ENCODE measurements around the gene MORN3. TPM values are rescaled to one million over a fixed set of nuclear protein-coding genes. Genes with fewer than 3 reads are reported as not detected.

MORN3 gene
- total and polyA plus RNA-seq, 2 of the 4 experiments (the other 2 are of a cell fraction) = 0.18 to 0.22 TPM

DNA sequence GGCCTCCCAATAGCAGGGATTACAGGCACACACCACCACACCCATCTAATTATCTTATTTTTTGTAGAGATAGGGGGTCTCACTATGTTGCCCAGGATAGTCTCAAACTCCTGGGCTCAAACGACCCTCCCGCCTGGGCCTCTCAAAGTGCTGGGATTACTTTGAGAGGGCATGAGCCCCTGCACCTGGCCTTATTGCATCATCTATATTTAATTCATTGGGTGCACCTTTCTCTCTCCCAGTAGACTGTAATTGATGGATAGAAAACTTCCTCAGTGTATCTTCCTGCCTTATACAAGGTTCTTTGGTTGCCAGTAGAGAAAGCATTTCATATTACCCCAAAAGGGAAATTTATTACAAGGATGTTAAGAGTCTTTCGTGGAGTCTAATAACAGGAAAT is 8.9 kb upstream of the MORN3 start:
- no peak overlapping the region for H4K5ac ChIP-seq (ENCODE audit: low read depth, low read length)
- DNase-seq (no peak), ATAC-seq (ENCODE audit: low read depth) (no peak)
- no peak overlapping the region for H4K8ac ChIP-seq (ENCODE audit: low read depth in 2 of 2, low read length in 2 of 2)
- WGBS, 2 experiments (ENCODE audit: extremely low coverage in 2 of 2, insufficient read length in 1 of 2) = no CpG with 5 or more reads among the region's 3 CpGs
- no peak overlapping the region for H3K27ac ChIP-seq (ENCODE audit: insufficient read depth, low read length)
- no peaks in the 10 kb centered on the region for H3K79me1 ChIP-seq (ENCODE audit: low read depth in 1 of 2, low read length in 2 of 2)
- TF ChIP-seq, protein P1, sequence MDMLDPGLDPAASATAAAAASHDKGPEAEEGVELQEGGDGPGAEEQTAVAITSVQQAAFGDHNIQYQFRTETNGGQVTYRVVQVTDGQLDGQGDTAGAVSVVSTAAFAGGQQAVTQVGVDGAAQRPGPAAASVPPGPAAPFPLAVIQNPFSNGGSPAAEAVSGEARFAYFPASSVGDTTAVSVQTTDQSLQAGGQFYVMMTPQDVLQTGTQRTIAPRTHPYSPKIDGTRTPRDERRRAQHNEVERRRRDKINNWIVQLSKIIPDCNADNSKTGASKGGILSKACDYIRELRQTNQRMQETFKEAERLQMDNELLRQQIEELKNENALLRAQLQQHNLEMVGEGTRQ (IDR thresholded peaks at IDR 0.05; ENCODE audit: low read depth, low read length) = no peak
- TF ChIP-seq CEBPB (IDR thresholded peaks at IDR 0.05; ENCODE audit: low read depth, low read length) (peak; percentile 52), POLR2A (IDR thresholded peaks at IDR 0.05; ENCODE audit: low read depth, low read length) (no peak), RFX5 (IDR thresholded peaks at IDR 0.05; ENCODE audit: low read depth, low read length) (no peak), NFE2L2 (IDR thresholded peaks at IDR 0.05; ENCODE audit: low read depth, low read length) (no peak)
- H4K20me1 ChIP-seq (ENCODE audit: insufficient read depth, low read length) = no peaks in the 10 kb centered on the region
- no peak overlapping the region for H2AK5ac ChIP-seq (ENCODE audit: low read depth, low read length)
- intact Hi-C loops (cut with micrococcal nuclease) = no loop called here
- no peak overlapping the region for H3K4ac ChIP-seq (ENCODE audit: low read depth, low read length)
- H2AFZ ChIP-seq (replicated peaks; ENCODE audit: low read length, poor library complexity) = no peak overlapping the region
- H2BK20ac ChIP-seq (ENCODE audit: low read depth, low read length) = no peak overlapping the region
- no peak overlapping the region for H3K4me2 ChIP-seq (ENCODE audit: low read depth, low read length)
- H3K18ac ChIP-seq (ENCODE audit: low read depth, low read length) = no peak overlapping the region
- no TSS peak for BruUV-seq (replicated peaks)
- ChIA-PET POLR2A (ENCODE audit: unreplicated experiment) (no interaction called here), CTCF (interaction anchor here (0.8 to 1.7 kb wide), 2 partner anchors 126 to 200 kb away, joined by 3 to 6 read pairs; no protein-coding TSS in a partner anchor)
- H2AK9ac ChIP-seq (replicated peaks; ENCODE audit: low read depth, low read length, poor library complexity) = no peak overlapping the region
- in situ Hi-C loops (cut with MboI; ENCODE audit: low sequenced_read_pairs) = no loop called here
- no peak overlapping the region for H3K23ac ChIP-seq (ENCODE audit: low read depth, low read length)
- dilution Hi-C loops (cut with HindIII; ENCODE audit: low sequenced_read_pairs, unreplicated experiment) = no loop called here
- H3K9ac ChIP-seq (ENCODE audit: low read depth, low read length) = no peak overlapping the region
- H3K56ac ChIP-seq (ENCODE audit: extremely low read depth, insufficient read depth, low read length) = no peak overlapping the region
- no peak overlapping the region for H3K4me3 ChIP-seq (ENCODE audit: insufficient read depth, low read depth, low read length)
- no peak overlapping the region for H2BK5ac ChIP-seq (ENCODE audit: low read depth, low read length, poor library complexity, severe bottlenecking)
- no peak overlapping the region for H2BK120ac ChIP-seq (ENCODE audit: low read depth, low read length)
- H3K27me3 ChIP-seq (ENCODE audit: control insufficient read depth, insufficient read depth, low read length) = no peaks in the 10 kb centered on the region
- H2BK15ac ChIP-seq (ENCODE audit: low read depth, low read length) = no peak overlapping the region
- no peaks in the 10 kb centered on the region for H3K36me3 ChIP-seq (ENCODE audit: control insufficient read depth, insufficient read depth, low read length)
- H3K14ac ChIP-seq (replicated peaks; ENCODE audit: low read depth, low read length) = no peak overlapping the region
- no peak overlapping the region for H4K91ac ChIP-seq (ENCODE audit: insufficient read depth, low read depth, low read length)
- no peaks in the 10 kb centered on the region for H3K9me1 ChIP-seq (ENCODE audit: insufficient read depth, low read length)
- peaks cover 2% of the 10 kb centered on the region; the same call in 1 of the 2 replicates for H3K4me1 ChIP-seq (ENCODE audit: control insufficient read depth, insufficient read depth, low read length)
- no peaks in the 10 kb centered on the region for H3K9me3 ChIP-seq (ENCODE audit: control insufficient read depth, insufficient read depth, low read length)

Measured in IMR-90 (cell line).